Mesendoderm (in vitro differentiated cells): ENCODE results near the gene IL25.

ENCODE experiments used
- DNase-seq: peaks from one replicate; pipeline ENCODE4 v3.0.0; 2013
- H2AK5ac ChIP-seq: 2 replicates; pipeline ENCODE4 v1.6.1; 2013; ENCODE audit warnings: low read length, inconsistent platforms
- H2BK120ac ChIP-seq: 2 replicates; pipeline ENCODE4 v1.6.1; 2013; ENCODE audit warnings: low read depth, mild to moderate bottlenecking, low read length, moderate library complexity, mixed read lengths
- H2BK15ac ChIP-seq: replicated peaks from 2 replicates; pipeline ENCODE4 v1.6.1; 2013; ENCODE audit warnings: low read depth, mild to moderate bottlenecking, moderate library complexity
- H2BK5ac ChIP-seq: 2 replicates; pipeline ENCODE4 v1.6.1; 2013; ENCODE audit warnings: low read length, inconsistent platforms
- H3K18ac ChIP-seq: 2 replicates; pipeline ENCODE4 v1.6.1; 2013; ENCODE audit warnings: mild to moderate bottlenecking, low read length, mixed read lengths
- H3K23ac ChIP-seq: one replicate; pipeline ENCODE4 v1.6.1; 2013; ENCODE audit warnings: low read length
- H3K27ac ChIP-seq: 2 replicates; pipeline ENCODE4 v1.5.1; 2013; ENCODE audit warnings: low read depth, mild to moderate bottlenecking, inconsistent platforms, low read length, moderate library complexity
- H3K27me3 ChIP-seq: 2 replicates; pipeline ENCODE4 v1.6.1; 2013; ENCODE audit warnings: low read length, control low read depth, mild to moderate bottlenecking, inconsistent platforms; ENCODE audit not compliant: insufficient read depth, poor library complexity
- H3K36me3 ChIP-seq: 2 replicates; pipeline ENCODE4 v1.6.1; 2013; ENCODE audit warnings: low read length, inconsistent platforms; ENCODE audit not compliant: control insufficient read depth, insufficient read depth
- H3K4ac ChIP-seq: one replicate; pipeline ENCODE4 v1.6.1; 2013; ENCODE audit warnings: low read depth, mild to moderate bottlenecking, low read length, moderate library complexity
- H3K4me1 ChIP-seq: 2 replicates; pipeline ENCODE4 v1.6.1; 2013; ENCODE audit warnings: low read depth, low read length, inconsistent platforms; ENCODE audit not compliant: control insufficient read depth
- H3K4me2 ChIP-seq: 2 replicates; pipeline ENCODE4 v1.6.1; 2013; ENCODE audit warnings: low read length
- H3K4me3 ChIP-seq: 2 replicates; pipeline ENCODE4 v1.5.1; 2013; ENCODE audit warnings: mild to moderate bottlenecking, low read length
- H3K56ac ChIP-seq: one replicate; pipeline ENCODE4 v1.6.1; 2013; ENCODE audit warnings: low read length
- H3K79me1 ChIP-seq: 2 replicates; pipeline ENCODE4 v1.6.1; 2013; ENCODE audit warnings: low read length, inconsistent platforms
- H3K79me2 ChIP-seq: 2 replicates; pipeline ENCODE4 v1.6.1; 2013; ENCODE audit warnings: mild to moderate bottlenecking, low read length; ENCODE audit not compliant: control insufficient read depth, insufficient read depth
- H3K9ac ChIP-seq: 2 replicates; pipeline ENCODE4 v1.6.1; 2013; ENCODE audit warnings: low read length, inconsistent platforms
- H4K5ac ChIP-seq: one replicate; pipeline ENCODE4 v1.6.1; 2013; ENCODE audit warnings: low read length
- H4K8ac ChIP-seq: one replicate; pipeline ENCODE4 v1.6.1; 2013; ENCODE audit warnings: low read depth, mild to moderate bottlenecking, control low read depth, low read length, moderate library complexity
- WGBS: extraction: QIAGEN DNeasy Blood & Tissue Kit; methylation state at CpG from one replicate; pipeline ENCODE4 v1.1.7; 2013; ENCODE audit warnings: low lambda C conversion rate, missing lambda C conversion rate; ENCODE audit not compliant: insufficient coverage; ENCODE audit errors: extremely low coverage; 5-methylcytosine and 5-hydroxymethylcytosine counted together

Gene IL25

GRCh38 chr14:23351681-23352505 lies 20.7 kb upstream of the IL25 start:
- peak overlapping the region; percentile 87 for H3K9ac ChIP-seq
- no peak overlapping the region for H3K18ac ChIP-seq
- peak overlapping the region; percentile 17 for H2BK5ac ChIP-seq
- WGBS: no CpG with 5 or more reads among the region's 61 CpGs
- H3K4me1 ChIP-seq: peaks cover 2% of the 10 kb centered on the region
- H2AK5ac ChIP-seq: no peak overlapping the region
- H3K23ac ChIP-seq: peak overlapping the region; percentile 33
- no peaks in the 10 kb centered on the region for H3K79me2 ChIP-seq
- H3K56ac ChIP-seq: peak overlapping the region; percentile 95
- H3K4me2 ChIP-seq: peak overlapping the region; percentile 87
- H3K36me3 ChIP-seq: no peaks in the 10 kb centered on the region
- peak; percentile 59 for DNase-seq
- no peak overlapping the region for H4K8ac ChIP-seq
- H3K4me3 ChIP-seq: peak overlapping the region; percentile 69
- no peak overlapping the region for H2BK15ac ChIP-seq
- H3K4ac ChIP-seq: no peak overlapping the region
- no peak overlapping the region for H4K5ac ChIP-seq
- no peaks in the 10 kb centered on the region for H3K79me1 ChIP-seq
- H3K27ac ChIP-seq: no peak overlapping the region
- no peaks in the 10 kb centered on the region for H3K27me3 ChIP-seq
- H2BK120ac ChIP-seq: no peak overlapping the region

- H3K79me2 ChIP-seq: no peaks in the 10 kb centered on the region
- H3K79me1 ChIP-seq: no peaks in the 10 kb centered on the region
- H3K4me2 ChIP-seq: peak within 1 kb of the TSS; percentile 87
- H4K8ac ChIP-seq: no peak within 1 kb of the TSS
- peaks cover 2% of the 10 kb centered on the region for H3K4me1 ChIP-seq
- H3K27me3 ChIP-seq: no peaks in the 10 kb centered on the region
- DNase-seq: peak; percentile 96
- peak within 1 kb of the TSS; percentile 33 for H3K23ac ChIP-seq
- no peak within 1 kb of the TSS for H2BK15ac ChIP-seq
- H3K4ac ChIP-seq: no peak within 1 kb of the TSS
- H2BK120ac ChIP-seq: no peak within 1 kb of the TSS
- peak within 1 kb of the TSS; percentile 17 for H2BK5ac ChIP-seq
- peak within 1 kb of the TSS; percentile 69 for H3K4me3 ChIP-seq
- no peaks in the 10 kb centered on the region for H3K36me3 ChIP-seq
- H3K27ac ChIP-seq: peak within 1 kb of the TSS; percentile 25
- peak within 1 kb of the TSS; percentile 87 for H3K9ac ChIP-seq
- H2AK5ac ChIP-seq: no peak within 1 kb of the TSS
- peak within 1 kb of the TSS; percentile 95 for H3K56ac ChIP-seq
- no CpG with 5 or more reads among the region's 42 CpGs for WGBS
- peak within 1 kb of the TSS; percentile 54 for H3K18ac ChIP-seq
- no peak within 1 kb of the TSS for H4K5ac ChIP-seq
Observed at GRCh38 chr14:23352506-23353432, 19.8 kb upstream of the IL25 start, which contains the start of gene SLC22A17. SLC22A17 (minus strand) TSS chr14:23352887.

- Histone ChIP-seq H3K4me2 (no peak overlapping the region), H3K79me1 (no peaks in the 10 kb centered on the region), H3K27ac (no peak overlapping the region), H2BK5ac (no peak overlapping the region), H3K4me3 (no peak overlapping the region), H3K79me2 (no peaks in the 10 kb centered on the region), H2AK5ac (no peak overlapping the region), H3K9ac (no peak overlapping the region), H3K27me3 (no peaks in the 10 kb centered on the region), H3K23ac (no peak overlapping the region), H2BK120ac (no peak overlapping the region), H3K36me3 (no peaks in the 10 kb centered on the region), H3K4ac (no peak overlapping the region), H3K56ac (no peak overlapping the region), H3K4me1 (peaks cover 2% of the 10 kb centered on the region), H4K5ac (no peak overlapping the region), H3K18ac (no peak overlapping the region), H4K8ac (no peak overlapping the region), H2BK15ac (no peak overlapping the region)
- WGBS: no CpG with 5 or more reads among the region's 5 CpGs
- no peak for DNase-seq
Observed at GRCh38 chr14:23353433-23353780, 19.2 kb upstream of the IL25 start.

GRCh38 chr14:23354990-23355389 lies 17.6 kb upstream of the IL25 start:
- Histone ChIP-seq H3K56ac (no peak overlapping the region), H3K4me3 (no peak overlapping the region), H2BK5ac (no peak overlapping the region), H3K9ac (no peak overlapping the region), H4K5ac (no peak overlapping the region), H4K8ac (no peak overlapping the region), H3K23ac (no peak overlapping the region), H3K27me3 (no peaks in the 10 kb centered on the region), H3K27ac (no peak overlapping the region), H2BK120ac (no peak overlapping the region), H3K79me1 (no peaks in the 10 kb centered on the region), H3K4ac (no peak overlapping the region), H3K4me1 (peaks cover 2% of the 10 kb centered on the region), H2BK15ac (no peak overlapping the region), H3K4me2 (no peak overlapping the region), H3K79me2 (no peaks in the 10 kb centered on the region), H3K18ac (no peak overlapping the region), H2AK5ac (no peak overlapping the region), H3K36me3 (no peaks in the 10 kb centered on the region)
- DNase-seq: no peak
- WGBS: no CpG with 5 or more reads among the region's 6 CpGs

- Histone ChIP-seq H3K4me3 (no peak overlapping the region), H3K9ac (no peak overlapping the region), H4K5ac (no peak overlapping the region), H3K4me2 (no peak overlapping the region), H4K8ac (no peak overlapping the region), H3K4ac (no peak overlapping the region), H3K4me1 (peaks cover 2% of the 10 kb centered on the region), H2AK5ac (no peak overlapping the region), H3K27ac (no peak overlapping the region), H3K79me1 (no peaks in the 10 kb centered on the region), H3K36me3 (no peaks in the 10 kb centered on the region), H2BK15ac (no peak overlapping the region), H2BK5ac (no peak overlapping the region), H3K23ac (no peak overlapping the region), H2BK120ac (no peak overlapping the region), H3K18ac (no peak overlapping the region), H3K79me2 (no peaks in the 10 kb centered on the region), H3K27me3 (no peaks in the 10 kb centered on the region), H3K56ac (no peak overlapping the region)
- no peak for DNase-seq
- WGBS: no CpG with 5 or more reads among the region's 6 CpGs
Observed at GRCh38 chr14:23355871-23356435, 16.7 kb upstream of the IL25 start.
